GM18873 (cell line): ENCODE data around the gene HASPIN.

Experiments used
- ATAC-seq: cut with Tn5 transposase; IDR thresholded peaks from one replicate; pipeline ENCODE4 v1.9.1; 2021; ENCODE audit warnings: mild to moderate bottlenecking, moderate library complexity, moderate number of reproducible peaks; ENCODE audit not compliant: unreplicated experiment, low FRiP score

HASPIN gene

DNA sequence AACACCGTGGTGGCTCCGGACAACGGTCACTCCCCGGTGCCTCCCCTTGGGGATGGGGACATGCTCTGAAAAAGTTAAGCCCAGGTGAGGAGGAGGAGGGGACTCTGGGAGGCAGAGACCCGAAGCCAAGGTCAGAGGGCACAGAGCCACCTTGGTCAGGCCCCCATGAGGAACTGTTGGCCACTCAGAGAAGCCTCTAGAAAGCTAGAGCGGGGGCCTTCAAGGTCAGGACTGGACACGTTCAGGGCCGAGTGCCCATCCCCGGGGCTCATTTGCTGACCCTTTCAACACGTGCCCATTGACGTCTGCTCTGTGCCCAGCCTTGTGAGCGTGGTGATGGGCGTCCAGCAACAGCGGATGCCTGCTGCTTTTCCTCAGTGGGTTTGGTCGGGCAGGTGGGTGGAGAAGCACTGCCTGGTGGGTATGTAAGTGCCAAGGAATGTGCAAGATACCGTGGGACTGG lies 38.2 kb downstream of the HASPIN start:
- no peak for ATAC-seq

DNA sequence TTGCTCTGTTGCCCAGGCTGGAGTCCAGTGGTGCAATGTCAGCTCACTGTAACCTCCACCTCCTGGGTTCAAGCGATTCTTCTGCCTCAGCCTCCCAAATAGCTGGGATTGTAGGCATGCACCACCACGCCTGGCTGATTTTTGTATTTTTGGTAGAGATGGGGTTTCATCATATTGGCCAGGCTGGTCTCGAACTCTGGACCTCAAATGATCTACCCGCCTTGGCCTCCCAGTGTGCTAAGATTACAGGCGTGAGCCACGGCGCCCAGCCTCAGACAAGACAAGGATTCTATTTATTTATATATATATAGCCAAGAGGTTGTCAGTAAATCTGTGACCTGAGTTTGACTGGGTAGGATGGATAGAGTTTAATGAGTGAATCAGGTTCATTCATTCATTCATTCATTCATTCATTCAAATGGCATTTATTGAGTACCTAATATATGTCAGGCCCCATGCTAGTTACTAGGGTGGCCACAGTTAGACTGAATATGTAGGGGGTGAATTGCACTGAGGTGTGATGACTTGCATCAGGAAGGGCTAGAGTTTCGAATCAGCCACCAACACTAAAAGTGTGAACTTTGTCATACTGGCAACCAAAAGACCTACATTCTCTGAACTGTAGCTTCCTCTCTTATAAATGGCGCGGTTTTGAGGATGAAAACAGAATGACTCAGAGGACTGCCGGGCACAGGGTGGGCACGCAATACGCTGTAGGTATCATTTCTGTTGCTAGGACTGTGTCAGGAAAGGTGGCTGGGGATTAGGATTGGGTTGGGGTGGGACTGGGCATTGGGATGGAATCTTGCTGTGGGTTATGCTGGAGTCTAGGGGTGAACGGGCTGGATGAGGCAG lies 39.4 kb downstream of the HASPIN start:
- ATAC-seq: no peak

DNA sequence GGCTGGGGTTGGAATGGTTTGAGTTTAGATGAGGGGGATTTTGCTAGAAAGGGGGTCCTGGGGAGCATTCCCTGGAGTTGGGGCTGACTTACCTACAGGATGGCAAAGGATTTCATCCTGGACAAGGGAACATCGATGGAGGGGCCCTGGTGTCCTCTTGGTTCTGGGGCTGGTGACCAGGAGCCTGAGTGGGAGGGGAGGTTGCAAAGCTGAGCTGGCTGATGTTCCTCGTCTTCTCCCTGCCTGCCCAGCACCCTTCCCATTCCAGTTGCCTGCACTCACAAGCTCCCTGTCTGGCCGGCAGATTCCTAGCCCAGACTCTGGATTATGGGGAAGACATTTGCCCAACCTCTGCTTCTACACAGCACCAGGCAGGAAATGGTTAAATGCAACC lies 40.1 kb downstream of the HASPIN start:
- no peak for ATAC-seq

DNA sequence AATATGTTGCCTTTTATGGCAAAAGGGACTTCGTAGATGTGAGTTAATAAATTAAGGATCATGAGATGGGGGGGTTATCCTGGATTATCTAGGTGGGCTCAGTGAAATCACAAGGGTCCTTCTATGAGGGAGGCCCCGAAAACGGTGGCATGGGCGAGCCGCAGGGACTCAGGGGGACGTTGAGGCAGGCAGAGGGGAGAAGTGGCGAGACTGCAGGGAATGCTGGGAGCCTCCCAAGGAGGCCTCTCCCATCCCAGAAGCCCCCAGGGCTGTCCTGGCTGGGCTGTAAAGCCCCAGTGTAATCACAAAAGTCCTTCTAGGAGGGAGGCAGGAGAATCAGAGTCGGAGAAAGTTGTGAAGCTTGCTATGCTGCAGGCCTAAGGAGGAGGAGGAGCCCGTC lies 42.3 kb downstream of the HASPIN start:
- no peak for ATAC-seq

DNA sequence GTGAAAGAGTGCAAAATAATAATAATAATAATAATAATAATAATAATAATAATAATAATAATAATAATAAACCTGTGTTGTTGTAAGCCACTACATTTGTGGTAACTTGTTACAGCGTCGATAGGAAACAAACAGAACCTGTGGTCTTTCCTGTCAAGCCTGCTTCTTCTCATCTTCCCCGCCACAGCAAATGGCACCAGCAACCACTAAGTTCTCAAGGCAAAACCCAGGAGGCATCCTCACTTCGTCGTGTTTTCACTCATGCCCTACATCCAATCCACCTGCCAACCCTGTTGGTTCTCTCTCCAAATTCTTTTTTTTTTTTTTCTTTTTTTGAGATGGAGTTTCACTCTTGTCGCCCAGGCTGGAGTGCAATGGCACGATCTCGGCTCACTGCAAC lies 43.1 kb downstream of the HASPIN start:
- no peak for ATAC-seq

DNA sequence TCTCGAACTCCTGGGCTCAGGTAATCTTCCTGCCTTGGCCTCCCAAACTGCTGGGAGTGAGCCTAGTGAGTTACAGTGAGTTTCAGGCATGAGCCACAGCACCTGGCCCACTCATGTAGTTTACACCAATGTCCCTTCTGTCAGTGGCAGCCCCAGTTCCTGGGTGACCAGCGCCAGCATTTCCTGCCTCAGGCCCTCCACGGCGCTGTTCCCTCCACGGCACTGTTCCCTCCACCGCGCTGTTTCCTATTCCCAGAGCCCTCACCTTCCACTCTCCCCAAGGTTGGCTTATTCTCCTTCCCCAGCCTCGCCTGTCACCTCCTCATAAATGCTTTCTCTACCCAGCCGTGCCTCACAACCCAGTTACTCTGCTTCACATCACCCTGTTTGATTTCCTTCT lies 44.6 kb downstream of the HASPIN start:
- no peak for ATAC-seq

DNA sequence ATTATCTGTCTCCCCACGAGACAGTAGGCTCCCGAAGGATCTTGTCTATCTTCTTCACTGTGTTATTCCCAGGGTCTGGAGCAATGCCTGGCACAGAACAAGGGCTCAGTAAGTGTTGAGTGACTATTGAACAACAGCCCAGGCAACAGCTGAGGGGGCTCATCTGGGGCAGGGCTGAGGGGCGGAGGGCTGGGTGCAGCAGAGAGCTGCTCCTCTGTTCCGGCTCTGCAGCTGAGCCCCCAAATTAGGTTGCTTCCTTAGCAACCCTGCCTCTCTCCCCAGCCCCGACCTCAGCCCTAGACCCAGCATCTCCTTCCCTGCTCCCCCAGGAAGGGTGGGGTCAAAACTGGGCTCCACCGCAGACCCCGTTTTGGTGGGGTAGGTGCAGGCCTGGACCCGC lies 45.1 kb downstream of the HASPIN start:
- ATAC-seq: no peak

DNA sequence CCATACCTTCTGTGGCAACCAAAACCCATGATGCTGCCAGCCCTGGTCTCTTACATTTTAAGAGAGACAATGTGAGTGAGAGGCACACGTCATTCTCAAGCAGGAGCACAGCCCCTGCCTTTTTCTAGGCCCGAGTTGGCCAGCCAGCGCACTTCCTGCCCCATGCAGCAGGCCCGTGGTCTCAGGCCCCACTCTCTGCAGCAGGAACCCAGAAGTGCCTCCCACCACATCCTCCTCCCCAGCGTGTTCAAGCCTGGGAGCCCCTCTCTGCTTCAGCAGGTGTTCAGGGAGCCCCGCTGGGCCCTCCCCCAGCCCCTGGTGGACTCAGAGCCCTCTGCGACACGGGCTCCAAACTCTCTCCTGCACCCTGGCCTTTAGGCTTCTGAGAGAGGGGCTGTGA lies 46.8 kb downstream of the HASPIN start:
- ATAC-seq: no peak

DNA sequence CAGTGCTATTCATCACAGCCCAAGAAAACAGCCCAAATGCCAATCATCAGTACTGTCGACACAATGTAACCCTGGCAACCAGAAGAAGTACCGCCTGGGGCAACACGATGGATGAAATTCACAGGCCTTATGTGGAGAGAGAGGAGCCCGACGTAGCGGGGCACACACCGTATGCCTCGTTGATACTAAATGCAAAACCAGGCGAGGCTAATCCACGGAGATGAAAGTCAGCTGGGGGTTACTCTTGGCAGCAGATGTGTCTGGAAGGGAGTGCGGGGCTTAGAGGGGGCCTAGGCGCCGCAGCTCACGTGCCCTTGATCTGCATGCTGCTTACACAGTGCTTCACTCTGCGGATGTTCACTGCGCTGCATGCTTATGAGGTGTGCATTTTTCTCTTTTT lies 47.4 kb downstream of the HASPIN start:
- ATAC-seq: no peak

DNA sequence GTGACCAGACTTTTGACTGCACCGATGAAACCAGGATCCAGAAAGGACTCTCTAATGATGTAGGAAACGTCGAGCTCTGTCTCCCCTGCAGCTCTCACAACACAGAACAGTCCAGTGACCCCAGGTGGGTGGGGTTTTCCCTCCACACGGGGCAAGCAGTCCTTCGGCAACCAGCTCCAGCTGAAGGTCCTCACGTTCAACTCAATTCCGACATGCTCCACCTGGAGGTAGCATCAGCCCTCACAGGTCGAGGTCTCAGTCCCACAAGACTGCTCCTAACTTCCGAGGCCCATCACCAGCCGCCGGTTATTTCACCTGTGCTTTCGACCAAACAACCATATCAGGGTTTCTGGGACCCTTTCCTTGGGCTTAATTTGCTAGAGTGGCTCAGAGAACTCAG lies 49.1 kb downstream of the HASPIN start:
- no peak for ATAC-seq

DNA sequence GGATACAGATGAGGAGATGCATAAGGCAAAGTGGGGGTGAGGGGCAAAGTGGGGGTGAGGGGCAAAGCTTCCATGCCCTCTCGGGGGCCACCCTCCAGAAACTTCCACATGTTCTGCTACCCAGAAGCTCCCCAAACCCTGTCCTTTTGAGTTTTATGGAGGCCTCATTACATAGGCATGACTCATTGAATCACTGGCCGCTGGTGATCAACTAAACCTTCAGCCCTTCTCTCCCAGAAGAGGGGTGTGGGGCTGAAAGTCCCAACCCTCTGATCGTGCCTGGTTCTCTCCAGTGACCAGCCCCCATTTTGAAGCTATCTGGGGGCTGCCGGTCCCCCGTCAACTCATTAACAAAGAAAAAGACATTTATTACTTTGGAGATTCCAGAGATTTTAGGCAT lies 49.8 kb downstream of the HASPIN start:
- no peak for ATAC-seq

DNA sequence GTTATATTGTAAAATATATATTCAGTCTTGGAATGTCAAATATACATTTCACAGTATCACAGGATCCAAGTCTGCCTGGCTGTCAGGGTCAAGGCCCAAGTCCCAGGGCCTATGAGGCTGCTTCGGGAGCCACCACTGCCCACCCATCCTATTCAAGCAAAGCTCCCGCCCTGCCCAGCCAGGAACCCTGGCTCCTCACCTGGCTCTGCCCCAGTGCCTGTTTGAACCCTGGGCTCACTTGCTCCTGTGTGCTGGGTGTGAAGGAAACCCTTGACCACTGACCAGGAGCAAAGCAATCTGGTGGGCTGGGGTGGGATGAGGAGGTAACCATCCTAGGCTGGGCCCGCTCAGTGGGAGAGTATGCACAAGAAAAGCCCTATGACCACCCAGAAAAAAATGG lies 50.3 kb downstream of the HASPIN start:
- ATAC-seq: no peak
